RWPE2 (cell line): ENCODE data around the gene DDIAS.

ENCODE experiments used
- ATAC-seq: fragments of 200-7000 bp; cut with Tn5 transposase; 3 replicates; pipeline ENCODE4 v1.9.1; 2021; ENCODE audit warnings: low read depth
- DNase-seq: peaks from one replicate; pipeline ENCODE4 v3.0.0-alpha.2; 2020; ENCODE audit warnings: low spot score
- H3K27ac ChIP-seq: fragments of 450-650 bp; 2 replicates; pipeline ENCODE4 v1.5.1; 2017; ENCODE audit warnings: mild to moderate bottlenecking; ENCODE audit not compliant: poor library complexity, severe bottlenecking
- H3K27me3 ChIP-seq: fragments of 250-450 bp; sonication (Bioruptor Pico); 2 replicates; pipeline ENCODE4 v1.5.1; 2021; ENCODE audit warnings: mild to moderate bottlenecking, moderate library complexity; ENCODE audit not compliant: insufficient read depth, poor library complexity, severe bottlenecking
- H3K36me3 ChIP-seq: fragments of 250-450 bp; sonication (Bioruptor Pico); 2 replicates; pipeline ENCODE4 v1.5.1; 2020; ENCODE audit warnings: low read depth, mild to moderate bottlenecking, moderate library complexity
- H3K4me1 ChIP-seq: fragments of 250-450 bp; sonication (Bioruptor Pico); 2 replicates; pipeline ENCODE4 v1.5.1; 2021; ENCODE audit warnings: mild to moderate bottlenecking, moderate library complexity; ENCODE audit not compliant: insufficient read depth, poor library complexity, severe bottlenecking
- H3K4me3 ChIP-seq: fragments of 250-450 bp; sonication (Bioruptor Pico); 2 replicates; pipeline ENCODE4 v1.5.1; 2021; ENCODE audit warnings: mild to moderate bottlenecking, moderate library complexity; ENCODE audit not compliant: severe bottlenecking
- H3K9me3 ChIP-seq: fragments of 250-450 bp; sonication (Bioruptor Pico); 2 replicates; pipeline ENCODE4 v1.5.1; 2021; ENCODE audit warnings: mild to moderate bottlenecking, moderate library complexity; ENCODE audit not compliant: severe bottlenecking
- TF ChIP-seq, protein P1 (sequence below): fragments of 450-650 bp; IDR thresholded peaks from one replicate; pipeline ENCODE4 v1.5.1; 2017; ENCODE audit warnings: mild to moderate bottlenecking, moderate library complexity; ENCODE audit not compliant: poor library complexity, severe bottlenecking

The DDIAS gene

DNA sequence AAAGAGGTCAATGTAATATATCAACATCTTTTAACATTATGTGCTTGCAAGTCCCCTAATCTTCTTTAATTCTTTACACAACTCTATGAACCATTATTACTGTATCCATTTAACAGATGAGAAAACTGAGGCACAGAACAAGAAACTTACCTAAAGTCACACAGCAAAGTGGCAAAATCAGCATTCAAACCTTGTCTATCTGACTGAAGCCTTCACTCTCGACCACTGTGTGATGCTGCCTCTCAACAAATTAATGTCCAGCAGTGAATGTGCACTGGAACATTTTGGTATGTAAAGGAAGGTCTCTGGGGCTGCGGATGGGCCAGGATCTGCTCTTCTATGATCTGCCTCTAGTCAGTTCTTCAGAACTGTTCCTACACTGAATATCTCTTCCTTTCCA is 43.4 kb upstream of the DDIAS start:
- H3K36me3 ChIP-seq = no peaks in the 10 kb centered on the region
- H3K4me3 ChIP-seq = no peak overlapping the region
- ATAC-seq = no peak
- H3K27ac ChIP-seq = peak overlapping the region; percentile 98
- no peaks in the 10 kb centered on the region for H3K27me3 ChIP-seq
- TF ChIP-seq, protein P1, sequence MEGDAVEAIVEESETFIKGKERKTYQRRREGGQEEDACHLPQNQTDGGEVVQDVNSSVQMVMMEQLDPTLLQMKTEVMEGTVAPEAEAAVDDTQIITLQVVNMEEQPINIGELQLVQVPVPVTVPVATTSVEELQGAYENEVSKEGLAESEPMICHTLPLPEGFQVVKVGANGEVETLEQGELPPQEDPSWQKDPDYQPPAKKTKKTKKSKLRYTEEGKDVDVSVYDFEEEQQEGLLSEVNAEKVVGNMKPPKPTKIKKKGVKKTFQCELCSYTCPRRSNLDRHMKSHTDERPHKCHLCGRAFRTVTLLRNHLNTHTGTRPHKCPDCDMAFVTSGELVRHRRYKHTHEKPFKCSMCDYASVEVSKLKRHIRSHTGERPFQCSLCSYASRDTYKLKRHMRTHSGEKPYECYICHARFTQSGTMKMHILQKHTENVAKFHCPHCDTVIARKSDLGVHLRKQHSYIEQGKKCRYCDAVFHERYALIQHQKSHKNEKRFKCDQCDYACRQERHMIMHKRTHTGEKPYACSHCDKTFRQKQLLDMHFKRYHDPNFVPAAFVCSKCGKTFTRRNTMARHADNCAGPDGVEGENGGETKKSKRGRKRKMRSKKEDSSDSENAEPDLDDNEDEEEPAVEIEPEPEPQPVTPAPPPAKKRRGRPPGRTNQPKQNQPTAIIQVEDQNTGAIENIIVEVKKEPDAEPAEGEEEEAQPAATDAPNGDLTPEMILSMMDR = no peak
- no peak for DNase-seq
- H3K4me1 ChIP-seq = peaks cover 34% of the 10 kb centered on the region
- H3K9me3 ChIP-seq = no peaks in the 10 kb centered on the region

- Histone ChIP-seq H3K9me3 (no peaks in the 10 kb centered on the region), H3K4me1 (peaks cover 34% of the 10 kb centered on the region), H3K27ac (peak overlapping the region; percentile 98), H3K27me3 (no peaks in the 10 kb centered on the region), H3K4me3 (no peak overlapping the region), H3K36me3 (no peaks in the 10 kb centered on the region)
- DNase-seq (peak; percentile 61), ATAC-seq (peak; percentile 81)
- TF ChIP-seq, protein P1 = no peak
These were observed 42.9 kb upstream of the DDIAS start for GRCh38 chr11:82858556-82859091.

- DNase-seq = no peak
- H3K27me3 ChIP-seq = no peaks in the 10 kb centered on the region
- H3K27ac ChIP-seq = peak overlapping the region; percentile 98
- H3K36me3 ChIP-seq = no peaks in the 10 kb centered on the region
- TF ChIP-seq, protein P1 = no peak
- no peak for ATAC-seq
- no peaks in the 10 kb centered on the region for H3K9me3 ChIP-seq
- peaks cover 27% of the 10 kb centered on the region for H3K4me1 ChIP-seq
- H3K4me3 ChIP-seq = no peak overlapping the region
These were observed 41.8 kb upstream of the DDIAS start for GRCh38 chr11:82859750-82860149.

DNA sequence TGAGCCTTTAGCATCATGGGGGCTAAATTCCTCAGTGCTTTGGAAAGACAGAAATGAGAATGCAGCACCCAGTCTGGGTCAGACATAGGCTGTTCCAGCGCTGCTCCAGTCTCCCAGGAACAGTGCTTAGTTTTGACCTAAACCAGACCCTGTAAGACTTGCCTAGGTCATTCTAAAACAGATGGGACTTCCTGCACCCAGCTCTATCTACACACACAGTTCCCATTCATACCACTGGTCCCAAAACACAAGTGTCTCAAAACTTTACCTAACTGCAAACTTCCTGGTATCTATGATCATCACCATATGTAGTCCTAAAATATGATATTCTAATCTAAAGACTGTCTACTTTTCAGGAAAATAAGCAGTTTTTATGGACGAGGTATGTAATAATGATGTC is 39.2 kb upstream of the DDIAS start:
- H3K36me3 ChIP-seq = no peaks in the 10 kb centered on the region
- H3K4me1 ChIP-seq = peaks cover 24% of the 10 kb centered on the region
- H3K27ac ChIP-seq = no peak overlapping the region
- no peak for ATAC-seq
- no peaks in the 10 kb centered on the region for H3K27me3 ChIP-seq
- H3K4me3 ChIP-seq = no peak overlapping the region
- no peaks in the 10 kb centered on the region for H3K9me3 ChIP-seq
- DNase-seq = no peak
- TF ChIP-seq, protein P1 = no peak

DNA sequence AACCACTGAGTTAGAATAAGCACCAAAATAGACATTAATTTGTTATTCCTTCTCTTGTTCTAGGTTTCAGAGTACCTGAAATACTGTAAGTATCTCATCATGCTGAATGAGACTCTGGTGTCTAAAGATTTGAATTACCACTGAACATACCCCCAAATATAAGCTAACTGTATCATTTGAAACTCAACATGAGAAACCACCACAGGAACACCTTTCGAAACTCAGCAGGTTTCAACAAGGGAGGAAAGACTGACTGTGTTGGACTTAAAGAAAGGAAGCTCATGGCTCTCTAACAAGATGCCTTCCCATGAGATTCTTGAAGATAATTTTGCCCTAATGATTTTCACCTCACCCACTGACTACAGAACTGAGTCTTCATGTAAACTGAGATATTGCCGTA is 38.3 kb upstream of the DDIAS start:
- Histone ChIP-seq H3K4me3 (no peak overlapping the region), H3K36me3 (no peaks in the 10 kb centered on the region), H3K27me3 (no peaks in the 10 kb centered on the region), H3K4me1 (peaks cover 19% of the 10 kb centered on the region), H3K9me3 (no peaks in the 10 kb centered on the region), H3K27ac (no peak overlapping the region)
- ATAC-seq = no peak
- TF ChIP-seq, protein P1 = no peak
- no peak for DNase-seq
